Hepatocyte (in vitro differentiated cells): ENCODE results near the gene PAM. TPM values are rescaled to one million over a fixed set of nuclear protein-coding genes. Genes with fewer than 3 reads are reported as not detected.

Experiments used
- DNase-seq: peaks from one replicate; pipeline ENCODE4 v3.0.0-alpha.2; 2016; ENCODE audit warnings: low spot score
- H2AFZ ChIP-seq: fragments of 200-600 bp; sonication (generic); 2 replicates; pipeline ENCODE4 v1.6.0; 2016; ENCODE audit warnings: antibody characterized with exemption, mild to moderate bottlenecking
- H3K27ac ChIP-seq: fragments of 200-600 bp; sonication (generic); 2 replicates; pipeline ENCODE4 v1.5.1; 2016; ENCODE audit warnings: mild to moderate bottlenecking
- H3K27me3 ChIP-seq: fragments of 200-600 bp; sonication (generic); 2 replicates; pipeline ENCODE4 v1.6.1; 2016
- H3K36me3 ChIP-seq: fragments of 200-600 bp; sonication (generic); replicated peaks from 2 replicates; pipeline ENCODE4 v1.5.1; 2016; ENCODE audit warnings: low read depth; ENCODE audit not compliant: insufficient read depth
- H3K4me1 ChIP-seq: fragments of 200-600 bp; sonication (generic); 2 replicates; pipeline ENCODE4 v1.5.1; 2016; ENCODE audit warnings: mild to moderate bottlenecking, moderate library complexity; ENCODE audit not compliant: insufficient read depth
- H3K4me2 ChIP-seq: fragments of 200-600 bp; sonication (generic); 2 replicates; pipeline ENCODE4 v1.6.0; 2016
- H3K4me3 ChIP-seq: fragments of 200-600 bp; sonication (generic); 2 replicates; pipeline ENCODE4 v1.5.1; 2016; ENCODE audit warnings: mild to moderate bottlenecking
- H3K79me2 ChIP-seq: fragments of 200-600 bp; sonication (generic); 2 replicates; pipeline ENCODE4 v1.6.0; 2017; ENCODE audit warnings: mild to moderate bottlenecking
- H3K9me2 ChIP-seq: fragments of 200-600 bp; sonication (generic); replicated peaks from 2 replicates; pipeline ENCODE4 v1.6.0; 2017; ENCODE audit warnings: mild to moderate bottlenecking; ENCODE audit not compliant: insufficient read depth
- H3K9me3 ChIP-seq: fragments of 200-600 bp; sonication (generic); 2 replicates; pipeline ENCODE4 v1.5.1; 2016; ENCODE audit warnings: low read depth, mild to moderate bottlenecking
- H4K20me1 ChIP-seq: fragments of 200-600 bp; sonication (generic); 2 replicates; pipeline ENCODE4 v1.6.0; 2016; ENCODE audit warnings: mild to moderate bottlenecking; ENCODE audit not compliant: insufficient read depth, poor library complexity, severe bottlenecking
- EZH2 ChIP-seq: fragments of 200-600 bp; sonication (generic); IDR thresholded peaks from 2 replicates; pipeline ENCODE4 v1.6.1; 2016; ENCODE audit warnings: antibody characterized with exemption, mild to moderate bottlenecking, borderline replicate concordance
- EZH2phosphoT487 ChIP-seq: fragments of 200-600 bp; sonication (generic); IDR thresholded peaks from one replicate; pipeline ENCODE4 v1.6.1; 2018; ENCODE audit warnings: antibody characterized with exemption, mild to moderate bottlenecking, low read depth, moderate library complexity; ENCODE audit not compliant: unreplicated experiment, severe bottlenecking
- WGBS: methylation state at CpG from one replicate; pipeline ENCODE4 v1.1.6; 2016; ENCODE audit warnings: low lambda C conversion rate; ENCODE audit errors: missing lambda C conversion rate; 5-methylcytosine and 5-hydroxymethylcytosine counted together
- polyA plus RNA-seq: library from polyadenylated mRNA; unstranded; fragments of >200 nt; fragmentation: Nextera tagmentation; extraction: Ambion mirVana; gene quantifications from 2 replicates; pipeline ENCODE4 v1.2.1, GENCODE V29; 2016
- total RNA-seq: library from RNA; depleted of rRNA; stranded (reverse); fragments of >200 nt; gene quantifications from 2 replicates; pipeline ENCODE4 v1.2.3, GENCODE V29; 2014
- TF ChIP-seq, protein P1 (sequence below): fragments of 200-600 bp; sonication (generic); IDR thresholded peaks from 2 replicates; pipeline ENCODE4 v1.5.1; 2016; ENCODE audit warnings: antibody characterized with exemption, mild to moderate bottlenecking; ENCODE audit not compliant: poor library complexity

PAM gene
- total and polyA plus RNA-seq, 2 experiments from 2014 or later = 118 to 158 TPM

DNA sequence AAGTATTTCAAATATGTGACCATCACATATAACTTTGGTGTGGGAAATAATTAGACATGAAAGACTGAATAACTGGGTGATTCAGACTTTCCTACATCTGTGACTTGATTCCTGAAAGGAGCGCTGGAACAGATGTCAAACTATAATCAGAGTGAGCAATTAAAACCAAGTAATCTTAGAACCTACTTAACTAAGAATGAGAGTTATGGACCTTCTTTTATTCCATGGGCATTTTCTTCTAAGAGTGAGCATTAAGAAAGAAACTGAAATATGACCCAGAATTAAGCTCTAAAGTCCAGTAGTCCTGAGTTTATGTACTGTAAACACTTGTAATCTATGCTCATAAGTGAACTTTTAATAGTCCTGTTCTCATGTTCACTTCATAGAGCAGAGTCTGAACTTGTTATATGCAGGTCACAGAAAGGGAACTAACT, 68.4 kb downstream of the PAM start:
- Histone ChIP-seq H3K4me1 (no peaks in the 10 kb centered on the region), H3K9me3 (no peaks in the 10 kb centered on the region), H3K4me2 (no peak overlapping the region), H2AFZ (no peak overlapping the region), H4K20me1 (no peaks in the 10 kb centered on the region), H3K36me3 (no peaks in the 10 kb centered on the region), H3K27me3 (no peaks in the 10 kb centered on the region), H3K79me2 (no peaks in the 10 kb centered on the region), H3K27ac (no peak overlapping the region), H3K4me3 (no peak overlapping the region), H3K9me2 (no peaks in the 10 kb centered on the region)
- 54% methylated on average over 1 of the region's 1 CpG for WGBS
- peak; percentile 10 for DNase-seq
- TF ChIP-seq EZH2phosphoT487 (no peak), EZH2 (no peak)
- TF ChIP-seq, protein P1, sequence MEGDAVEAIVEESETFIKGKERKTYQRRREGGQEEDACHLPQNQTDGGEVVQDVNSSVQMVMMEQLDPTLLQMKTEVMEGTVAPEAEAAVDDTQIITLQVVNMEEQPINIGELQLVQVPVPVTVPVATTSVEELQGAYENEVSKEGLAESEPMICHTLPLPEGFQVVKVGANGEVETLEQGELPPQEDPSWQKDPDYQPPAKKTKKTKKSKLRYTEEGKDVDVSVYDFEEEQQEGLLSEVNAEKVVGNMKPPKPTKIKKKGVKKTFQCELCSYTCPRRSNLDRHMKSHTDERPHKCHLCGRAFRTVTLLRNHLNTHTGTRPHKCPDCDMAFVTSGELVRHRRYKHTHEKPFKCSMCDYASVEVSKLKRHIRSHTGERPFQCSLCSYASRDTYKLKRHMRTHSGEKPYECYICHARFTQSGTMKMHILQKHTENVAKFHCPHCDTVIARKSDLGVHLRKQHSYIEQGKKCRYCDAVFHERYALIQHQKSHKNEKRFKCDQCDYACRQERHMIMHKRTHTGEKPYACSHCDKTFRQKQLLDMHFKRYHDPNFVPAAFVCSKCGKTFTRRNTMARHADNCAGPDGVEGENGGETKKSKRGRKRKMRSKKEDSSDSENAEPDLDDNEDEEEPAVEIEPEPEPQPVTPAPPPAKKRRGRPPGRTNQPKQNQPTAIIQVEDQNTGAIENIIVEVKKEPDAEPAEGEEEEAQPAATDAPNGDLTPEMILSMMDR = no peak

DNA sequence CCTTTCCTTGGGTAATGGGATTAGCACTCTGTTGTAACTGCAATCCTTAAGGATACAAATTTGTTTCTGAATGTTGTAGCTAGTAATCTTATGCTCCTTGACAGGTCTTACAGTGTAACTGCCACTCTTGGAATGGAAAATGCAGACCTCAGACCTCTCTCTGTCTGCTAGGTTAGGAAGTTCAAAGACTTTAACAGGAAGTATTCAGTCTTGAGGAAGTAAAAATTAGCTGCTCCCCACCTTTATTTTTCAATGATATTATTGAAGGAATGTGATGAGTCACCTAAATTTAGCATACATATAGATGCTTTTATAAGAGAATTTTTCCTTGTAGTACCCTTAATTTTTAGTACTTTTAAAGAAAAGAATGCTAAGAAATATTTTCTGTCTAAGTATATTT, 71.5 kb downstream of the PAM start:
- Histone ChIP-seq H3K79me2 (no peaks in the 10 kb centered on the region), H3K4me3 (no peak overlapping the region), H3K27ac (no peak overlapping the region), H3K36me3 (no peaks in the 10 kb centered on the region), H3K4me2 (no peak overlapping the region), H3K27me3 (no peaks in the 10 kb centered on the region), H2AFZ (no peak overlapping the region), H3K9me3 (no peaks in the 10 kb centered on the region), H3K4me1 (no peaks in the 10 kb centered on the region), H4K20me1 (no peaks in the 10 kb centered on the region), H3K9me2 (no peaks in the 10 kb centered on the region)
- no peak for DNase-seq
- TF ChIP-seq, protein P1 = no peak
- TF ChIP-seq EZH2phosphoT487 = no peak

DNA sequence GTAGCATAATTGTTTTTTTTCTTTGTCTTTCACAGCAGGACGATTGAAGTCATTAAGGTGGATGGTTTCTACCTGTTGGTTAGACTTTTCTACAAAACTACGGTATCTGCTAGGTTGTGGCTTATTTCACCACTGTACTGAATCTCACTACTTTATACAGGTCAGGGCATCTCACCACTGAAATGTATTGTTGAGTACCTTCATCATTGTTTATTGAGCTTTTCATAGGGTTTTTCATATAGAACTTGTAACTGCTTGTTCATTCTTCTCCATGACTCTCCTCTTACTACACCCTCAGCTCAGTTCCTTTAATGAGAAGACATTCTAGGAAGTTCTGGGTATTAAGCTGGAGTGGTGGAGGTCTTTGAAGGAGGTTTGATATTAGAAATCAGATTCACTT, 75.1 kb downstream of the PAM start:
- no peak overlapping the region for H2AFZ ChIP-seq
- 95% methylated on average over 2 of the region's 2 CpGs for WGBS
- H4K20me1 ChIP-seq = no peaks in the 10 kb centered on the region
- H3K36me3 ChIP-seq = no peaks in the 10 kb centered on the region
- no peaks in the 10 kb centered on the region for H3K4me1 ChIP-seq
- no peaks in the 10 kb centered on the region for H3K79me2 ChIP-seq
- TF ChIP-seq, protein P1 = no peak
- TF ChIP-seq EZH2phosphoT487 (no peak), EZH2 (no peak)
- no peak overlapping the region for H3K27ac ChIP-seq
- H3K9me3 ChIP-seq = no peaks in the 10 kb centered on the region
- no peak for DNase-seq
- no peaks in the 10 kb centered on the region for H3K9me2 ChIP-seq
- H3K4me2 ChIP-seq = no peak overlapping the region
- H3K27me3 ChIP-seq = no peaks in the 10 kb centered on the region
- H3K4me3 ChIP-seq = no peak overlapping the region

DNA sequence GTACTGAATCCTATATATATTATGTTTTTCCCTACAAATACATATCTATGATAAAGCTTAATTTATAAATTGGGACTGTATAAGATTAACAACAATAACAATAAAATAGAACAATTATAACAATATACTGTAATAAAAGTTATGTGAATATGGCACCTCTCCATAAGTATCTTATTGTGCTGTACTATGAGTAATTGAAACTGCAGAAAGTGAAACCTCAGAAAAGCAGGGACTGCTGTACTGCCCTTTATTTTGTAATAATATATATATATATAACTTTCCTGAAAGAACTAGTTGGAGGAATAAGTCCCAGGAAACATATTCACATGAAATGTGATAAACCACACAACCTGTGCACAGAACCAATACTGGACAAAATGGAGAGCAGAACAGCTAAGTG, 77.3 kb downstream of the PAM start:
- Histone ChIP-seq H3K4me2 (no peak overlapping the region), H4K20me1 (no peaks in the 10 kb centered on the region), H3K36me3 (no peaks in the 10 kb centered on the region), H3K9me2 (no peaks in the 10 kb centered on the region), H3K27ac (no peak overlapping the region), H3K4me3 (no peak overlapping the region), H2AFZ (no peak overlapping the region), H3K27me3 (no peaks in the 10 kb centered on the region), H3K9me3 (no peaks in the 10 kb centered on the region), H3K79me2 (no peaks in the 10 kb centered on the region), H3K4me1 (no peaks in the 10 kb centered on the region)
- TF ChIP-seq EZH2 (no peak), EZH2phosphoT487 (no peak)
- TF ChIP-seq, protein P1 = no peak
- no peak for DNase-seq
